ENCODE measurements around the gene GEN1.

Gene GEN1

DNA sequence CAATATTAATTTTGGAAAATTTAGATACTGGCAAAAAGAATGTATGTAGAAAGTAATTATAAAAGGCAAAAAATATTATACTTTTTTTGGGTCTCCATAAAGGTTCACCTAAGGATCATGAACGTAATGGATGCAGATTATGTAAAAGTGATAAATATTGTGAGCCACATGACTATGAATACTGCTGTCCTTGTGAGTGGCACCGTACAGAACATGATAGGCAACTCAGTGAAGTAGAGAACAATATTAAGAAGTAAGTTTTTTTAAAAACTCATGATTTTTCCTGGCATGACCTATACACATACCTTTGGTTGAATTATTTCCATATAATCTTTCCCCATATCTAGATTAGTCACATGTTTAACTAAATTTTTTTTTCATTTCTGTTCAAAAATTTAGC is 18.6 kb downstream of the GEN1 start:
- Histone ChIP-seq H3K36me3 (ENCODE audit: insufficient read depth, low read length) (peaks cover 55% of the 10 kb centered on the region), H3K4me1 (ENCODE audit: insufficient read depth, low read length, poor library complexity, severe bottlenecking) (no peaks in the 10 kb centered on the region), H3K4me2 (ENCODE audit: low read depth, low read length, poor library complexity, severe bottlenecking) (no peak overlapping the region), H3K9me3 (ENCODE audit: insufficient read depth, low read depth, low read length) (no peaks in the 10 kb centered on the region), H2AFZ (ENCODE audit: low read length) (no peak overlapping the region), H3K9me2 (replicated peaks; ENCODE audit: low read depth, low read length) (no peaks in the 10 kb centered on the region), H3K4me3 (ENCODE audit: low read length, poor library complexity, severe bottlenecking) (no peak overlapping the region), H3F3A (ENCODE audit: low read depth) (no peaks in the 10 kb centered on the region), H4K20me1 (ENCODE audit: insufficient read depth, low read length, poor library complexity, severe bottlenecking) (no peaks in the 10 kb centered on the region), H3K27me3 (ENCODE audit: insufficient read depth, low read length, poor library complexity, severe bottlenecking) (no peaks in the 10 kb centered on the region), H3K9ac (ENCODE audit: low read depth, low read length, poor library complexity, severe bottlenecking) (no peak overlapping the region), H3K79me2 (ENCODE audit: insufficient read depth, low read length) (no peaks in the 10 kb centered on the region)
- TF ChIP-seq, protein P1, sequence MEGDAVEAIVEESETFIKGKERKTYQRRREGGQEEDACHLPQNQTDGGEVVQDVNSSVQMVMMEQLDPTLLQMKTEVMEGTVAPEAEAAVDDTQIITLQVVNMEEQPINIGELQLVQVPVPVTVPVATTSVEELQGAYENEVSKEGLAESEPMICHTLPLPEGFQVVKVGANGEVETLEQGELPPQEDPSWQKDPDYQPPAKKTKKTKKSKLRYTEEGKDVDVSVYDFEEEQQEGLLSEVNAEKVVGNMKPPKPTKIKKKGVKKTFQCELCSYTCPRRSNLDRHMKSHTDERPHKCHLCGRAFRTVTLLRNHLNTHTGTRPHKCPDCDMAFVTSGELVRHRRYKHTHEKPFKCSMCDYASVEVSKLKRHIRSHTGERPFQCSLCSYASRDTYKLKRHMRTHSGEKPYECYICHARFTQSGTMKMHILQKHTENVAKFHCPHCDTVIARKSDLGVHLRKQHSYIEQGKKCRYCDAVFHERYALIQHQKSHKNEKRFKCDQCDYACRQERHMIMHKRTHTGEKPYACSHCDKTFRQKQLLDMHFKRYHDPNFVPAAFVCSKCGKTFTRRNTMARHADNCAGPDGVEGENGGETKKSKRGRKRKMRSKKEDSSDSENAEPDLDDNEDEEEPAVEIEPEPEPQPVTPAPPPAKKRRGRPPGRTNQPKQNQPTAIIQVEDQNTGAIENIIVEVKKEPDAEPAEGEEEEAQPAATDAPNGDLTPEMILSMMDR (conservative IDR thresholded peaks at IDR 0.05; ENCODE audit: low read length) = no peak
- TF ChIP-seq EZH2phosphoT487 (IDR thresholded peaks at IDR 0.05; ENCODE audit: borderline replicate concordance) = no peak

DNA sequence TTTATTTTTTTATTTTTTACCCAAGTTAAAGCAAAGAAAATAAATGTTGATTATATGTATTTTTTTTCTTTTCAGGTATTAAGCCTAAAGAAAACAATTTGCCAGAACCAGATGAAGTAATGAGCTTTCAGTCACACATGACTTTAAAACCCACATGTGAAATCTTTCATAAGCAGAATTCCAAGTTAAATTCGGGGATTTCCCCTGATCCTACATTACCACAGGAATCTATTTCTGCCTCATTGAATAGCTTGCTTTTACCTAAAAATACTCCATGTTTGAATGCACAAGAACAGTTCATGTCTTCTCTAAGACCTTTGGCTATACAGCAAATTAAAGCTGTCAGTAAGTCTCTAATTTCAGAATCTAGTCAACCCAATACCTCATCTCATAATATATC is 26.6 kb downstream of the GEN1 start:
- Histone ChIP-seq H3K4me2 (ENCODE audit: low read depth, low read length, poor library complexity, severe bottlenecking) (no peak overlapping the region), H3K79me2 (ENCODE audit: insufficient read depth, low read length) (no peaks in the 10 kb centered on the region), H4K20me1 (ENCODE audit: insufficient read depth, low read length, poor library complexity, severe bottlenecking) (no peaks in the 10 kb centered on the region), H3F3A (ENCODE audit: low read depth) (no peaks in the 10 kb centered on the region), H3K36me3 (ENCODE audit: insufficient read depth, low read length) (peaks cover 33% of the 10 kb centered on the region), H3K27me3 (ENCODE audit: insufficient read depth, low read length, poor library complexity, severe bottlenecking) (no peaks in the 10 kb centered on the region), H3K9ac (ENCODE audit: low read depth, low read length, poor library complexity, severe bottlenecking) (no peak overlapping the region), H3K9me2 (replicated peaks; ENCODE audit: low read depth, low read length) (no peaks in the 10 kb centered on the region), H3K4me1 (ENCODE audit: insufficient read depth, low read length, poor library complexity, severe bottlenecking) (no peaks in the 10 kb centered on the region), H3K9me3 (ENCODE audit: insufficient read depth, low read depth, low read length) (no peaks in the 10 kb centered on the region), H3K4me3 (ENCODE audit: low read length, poor library complexity, severe bottlenecking) (no peak overlapping the region), H2AFZ (ENCODE audit: low read length) (no peak overlapping the region)
- TF ChIP-seq, protein P1 (conservative IDR thresholded peaks at IDR 0.05; ENCODE audit: low read length) = no peak
- no peak for TF ChIP-seq EZH2phosphoT487 (IDR thresholded peaks at IDR 0.05; ENCODE audit: borderline replicate concordance)

DNA sequence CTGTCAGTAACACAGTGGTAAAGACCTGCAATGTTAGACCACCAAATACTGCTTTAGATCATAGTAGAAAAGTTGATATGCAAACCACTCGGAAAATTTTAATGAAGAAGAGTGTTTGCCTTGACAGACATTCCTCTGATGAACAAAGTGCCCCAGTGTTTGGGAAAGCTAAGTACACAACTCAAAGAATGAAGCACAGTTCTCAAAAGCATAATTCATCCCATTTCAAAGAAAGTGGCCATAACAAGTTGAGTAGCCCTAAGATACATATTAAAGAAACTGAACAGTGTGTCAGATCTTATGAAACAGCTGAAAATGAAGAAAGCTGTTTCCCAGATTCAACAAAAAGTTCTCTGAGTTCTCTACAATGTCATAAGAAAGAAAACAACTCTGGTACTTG is 27.5 kb downstream of the GEN1 start:
- no peaks in the 10 kb centered on the region for H3F3A ChIP-seq (ENCODE audit: low read depth)
- no peak overlapping the region for H3K4me2 ChIP-seq (ENCODE audit: low read depth, low read length, poor library complexity, severe bottlenecking)
- TF ChIP-seq, protein P1 (conservative IDR thresholded peaks at IDR 0.05; ENCODE audit: low read length) = no peak
- TF ChIP-seq EZH2phosphoT487 (IDR thresholded peaks at IDR 0.05; ENCODE audit: borderline replicate concordance) = no peak
- no peak overlapping the region for H3K4me3 ChIP-seq (ENCODE audit: low read length, poor library complexity, severe bottlenecking)
- no peak overlapping the region for H2AFZ ChIP-seq (ENCODE audit: low read length)
- H3K9ac ChIP-seq (ENCODE audit: low read depth, low read length, poor library complexity, severe bottlenecking) = no peak overlapping the region
- H3K79me2 ChIP-seq (ENCODE audit: insufficient read depth, low read length) = no peaks in the 10 kb centered on the region
- no peaks in the 10 kb centered on the region for H3K27me3 ChIP-seq (ENCODE audit: insufficient read depth, low read length, poor library complexity, severe bottlenecking)
- H4K20me1 ChIP-seq (ENCODE audit: insufficient read depth, low read length, poor library complexity, severe bottlenecking) = no peaks in the 10 kb centered on the region
- no peaks in the 10 kb centered on the region for H3K9me3 ChIP-seq (ENCODE audit: insufficient read depth, low read depth, low read length)
- H3K4me1 ChIP-seq (ENCODE audit: insufficient read depth, low read length, poor library complexity, severe bottlenecking) = no peaks in the 10 kb centered on the region
- no peaks in the 10 kb centered on the region for H3K9me2 ChIP-seq (replicated peaks; ENCODE audit: low read depth, low read length)
- H3K36me3 ChIP-seq (ENCODE audit: insufficient read depth, low read length) = peaks cover 26% of the 10 kb centered on the region; the same call in 1 of the 2 replicates
